HL-60/S4 treated with phorbol 12-myristate 13-acetate at 8.2 ng/mL for 4 days and 3 days (cell line): ENCODE results near the gene STX18.

Experiments used
- in situ Hi-C: fragments of 300-500 bp; cut with MboI; formaldehyde crosslinking; loops from 2 replicates; pipeline ENCODE4 v1.15.0; 2022; ENCODE audit warnings: low sequenced_read_pairs

STX18 gene

DNA sequence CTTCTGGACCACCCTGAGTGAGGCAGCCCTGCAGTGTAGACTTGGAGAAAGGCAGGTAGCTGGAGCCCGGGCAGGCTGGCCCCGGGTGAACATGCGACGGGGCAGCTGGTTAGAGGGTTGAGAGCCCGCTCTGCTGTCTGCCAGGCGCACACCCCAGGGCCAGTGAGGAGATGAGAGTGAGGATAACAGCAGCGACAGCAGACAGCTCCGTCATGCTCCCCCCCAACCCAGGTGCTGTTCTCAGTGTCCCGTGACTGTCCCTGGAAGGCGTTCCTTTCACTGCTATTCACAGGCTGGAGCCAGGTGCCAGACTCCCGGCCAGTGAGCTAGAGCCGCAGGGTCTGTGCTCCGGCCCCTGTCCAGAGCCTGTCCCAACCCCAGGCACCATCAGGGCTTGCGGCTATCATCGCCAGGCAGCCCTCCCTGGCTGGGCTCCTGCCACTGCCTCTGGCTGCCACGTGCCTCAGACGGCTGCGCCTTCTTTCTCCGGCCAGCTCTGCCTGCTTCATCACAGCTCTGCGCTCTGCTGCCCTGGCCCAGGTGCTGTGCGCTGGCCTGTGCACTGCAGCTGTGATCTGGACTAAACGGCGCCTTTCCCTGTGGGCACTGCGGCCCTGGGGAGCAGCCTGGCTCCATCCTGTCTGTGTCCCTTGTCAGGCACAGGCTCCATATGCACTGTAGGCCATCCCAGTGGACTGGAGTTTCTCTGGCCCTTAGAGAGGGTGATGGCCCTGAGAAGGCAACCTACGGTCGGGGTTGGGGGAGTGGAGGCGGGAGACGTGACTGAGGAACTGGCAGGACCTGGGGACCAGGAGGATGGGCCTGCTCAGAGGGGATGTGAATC is 135.2 kb downstream of the STX18 start:
- in situ Hi-C loops, result no loop called here

DNA sequence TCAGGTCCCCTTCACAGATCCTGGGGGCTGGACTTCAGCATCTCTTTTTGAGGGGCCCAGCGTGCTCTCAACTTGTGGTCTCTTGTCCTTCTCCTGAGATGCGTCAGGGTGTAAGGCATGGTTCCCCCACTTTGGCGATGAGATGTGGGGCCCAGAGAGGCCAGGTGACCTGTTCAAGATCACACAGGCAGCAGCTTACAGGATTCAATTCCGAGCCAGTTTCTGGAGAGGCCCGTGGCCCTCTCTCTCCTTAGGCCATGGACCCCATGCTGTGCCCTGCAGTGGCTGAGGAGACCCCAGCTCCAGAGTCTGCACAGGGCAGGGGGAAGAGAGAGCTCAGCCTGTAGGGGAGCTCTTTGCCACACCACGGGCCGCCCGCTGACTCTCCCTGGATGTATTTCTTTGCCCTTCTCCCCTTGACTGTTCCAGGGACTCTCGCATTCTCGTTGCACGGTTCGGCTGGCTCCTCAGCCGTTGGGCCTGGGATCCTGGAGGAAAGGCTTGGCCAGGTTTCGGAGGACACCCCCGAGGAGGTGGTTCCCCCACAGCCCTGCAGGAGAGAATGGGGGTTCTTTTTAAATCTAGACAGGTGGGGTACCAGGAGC is 136.4 kb downstream of the STX18 start:
- in situ Hi-C loops, result no loop called here

DNA sequence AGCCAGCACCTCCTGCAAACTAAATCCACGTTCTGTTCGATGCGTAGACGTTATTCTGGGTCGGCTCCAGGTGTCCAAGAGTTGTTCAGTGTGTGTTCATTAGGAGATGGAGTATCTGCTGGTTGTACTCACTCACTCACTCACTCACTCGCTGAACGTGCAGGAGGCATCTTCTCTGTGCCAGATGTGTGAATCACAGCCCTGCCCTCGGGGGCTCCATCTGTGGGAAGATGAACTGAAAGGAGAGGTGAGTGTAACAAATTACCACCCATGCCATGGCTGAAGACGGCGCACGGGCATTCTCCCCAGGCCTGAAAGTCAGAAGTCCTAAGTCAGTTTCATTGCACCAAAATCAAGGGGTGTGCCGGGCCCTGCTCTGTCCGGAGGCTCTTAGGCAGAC is 138.9 kb downstream of the STX18 start:
- in situ Hi-C loops, result no loop called here

DNA sequence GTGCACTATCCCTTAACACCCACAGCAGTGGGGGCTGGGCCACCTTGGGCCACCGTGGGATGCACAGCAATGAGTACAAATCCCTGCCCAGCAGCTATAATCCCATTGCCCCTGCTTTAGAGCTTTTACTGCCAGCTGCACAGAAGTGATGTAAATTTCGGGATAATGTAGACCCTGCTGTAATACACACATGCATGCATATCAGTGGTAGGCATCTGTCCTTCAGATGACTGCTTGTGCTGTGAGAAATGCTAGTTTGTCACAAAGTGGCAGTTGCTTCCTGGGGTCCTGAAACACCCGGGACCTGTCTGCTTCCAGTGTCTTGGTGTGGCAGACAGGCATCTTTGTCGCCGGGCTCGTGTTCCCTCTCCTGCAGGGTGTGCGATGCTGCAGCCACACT is 140.8 kb downstream of the STX18 start:
- in situ Hi-C loops, result no loop called here

DNA sequence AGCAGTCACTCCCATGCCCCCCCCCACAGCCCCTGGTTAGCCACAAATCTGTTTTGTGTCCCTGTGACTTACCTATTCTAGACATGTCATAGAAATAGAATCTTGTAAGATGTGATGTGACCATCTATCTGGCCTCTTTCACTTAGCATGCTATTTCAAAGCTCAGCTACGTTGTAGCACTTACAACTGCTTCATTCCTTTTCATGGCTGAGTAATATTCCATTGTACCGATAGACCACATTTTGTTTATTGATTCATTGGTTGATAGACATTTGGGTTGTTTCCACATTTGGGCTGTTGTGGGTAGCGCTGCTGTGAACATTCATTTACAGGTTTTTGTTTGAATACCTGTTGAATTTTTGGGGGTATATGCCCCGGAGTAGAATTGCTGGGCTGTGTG is 143.4 kb downstream of the STX18 start:
- in situ Hi-C loops, result no loop called here

DNA sequence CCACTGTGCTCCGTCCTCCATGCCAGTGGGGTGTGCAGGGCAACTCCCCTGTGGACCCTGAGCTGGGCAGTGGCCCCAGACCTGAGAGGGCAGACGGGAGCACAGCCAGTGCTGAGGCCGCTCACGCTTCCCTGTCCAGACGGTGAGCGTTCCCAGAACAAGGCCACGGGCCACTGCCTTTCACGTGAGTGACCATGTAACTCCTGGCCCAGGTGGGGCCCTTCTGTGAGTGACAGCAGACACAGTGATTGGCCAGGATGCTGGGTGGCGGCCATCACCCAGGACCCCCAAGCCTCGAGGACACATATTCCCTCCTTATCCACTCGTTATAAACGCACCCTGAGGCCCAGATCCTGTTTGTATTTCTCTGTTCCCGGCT is 144.4 kb downstream of the STX18 start:
- in situ Hi-C loops, result no loop called here

DNA sequence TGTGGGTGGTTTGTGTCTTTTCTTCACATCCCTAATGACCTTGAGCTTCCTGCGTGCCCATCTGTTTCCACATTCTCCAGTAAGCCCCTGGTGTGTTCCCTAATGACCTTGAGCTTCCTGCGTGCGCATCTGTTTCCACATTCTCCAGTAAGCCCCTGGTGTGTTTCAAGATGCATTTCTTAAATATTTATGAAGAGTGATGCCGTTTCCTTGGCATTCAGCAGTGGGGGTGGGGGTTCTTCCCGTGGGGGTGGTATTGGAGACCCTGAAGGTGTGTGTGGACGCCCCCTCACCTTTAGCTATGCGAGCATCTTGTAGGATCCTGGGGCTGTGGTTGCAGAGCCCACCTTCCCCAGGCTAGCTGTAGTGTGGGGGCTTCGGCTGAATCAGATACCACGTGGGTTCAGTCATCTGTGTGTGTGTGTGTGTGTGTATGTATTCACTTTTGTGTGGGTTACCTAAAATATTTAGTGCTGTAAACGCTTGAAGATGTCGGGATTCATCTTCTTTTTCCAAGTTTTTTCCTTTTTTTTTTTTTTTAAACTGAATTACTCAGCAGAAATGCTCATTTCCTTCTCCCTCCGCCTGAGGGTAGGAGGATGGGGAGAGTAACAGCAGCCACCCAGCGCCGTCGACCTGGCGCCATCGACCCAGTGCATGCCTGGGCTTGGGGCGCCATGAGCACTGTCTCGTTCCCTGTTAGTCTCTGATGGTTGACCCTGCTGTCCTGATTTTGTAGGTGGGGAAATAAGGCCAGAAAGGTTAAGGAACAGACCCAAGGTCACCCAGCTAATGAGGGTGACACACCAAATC is 145.0 kb downstream of the STX18 start:
- in situ Hi-C loops, result no loop called here

DNA sequence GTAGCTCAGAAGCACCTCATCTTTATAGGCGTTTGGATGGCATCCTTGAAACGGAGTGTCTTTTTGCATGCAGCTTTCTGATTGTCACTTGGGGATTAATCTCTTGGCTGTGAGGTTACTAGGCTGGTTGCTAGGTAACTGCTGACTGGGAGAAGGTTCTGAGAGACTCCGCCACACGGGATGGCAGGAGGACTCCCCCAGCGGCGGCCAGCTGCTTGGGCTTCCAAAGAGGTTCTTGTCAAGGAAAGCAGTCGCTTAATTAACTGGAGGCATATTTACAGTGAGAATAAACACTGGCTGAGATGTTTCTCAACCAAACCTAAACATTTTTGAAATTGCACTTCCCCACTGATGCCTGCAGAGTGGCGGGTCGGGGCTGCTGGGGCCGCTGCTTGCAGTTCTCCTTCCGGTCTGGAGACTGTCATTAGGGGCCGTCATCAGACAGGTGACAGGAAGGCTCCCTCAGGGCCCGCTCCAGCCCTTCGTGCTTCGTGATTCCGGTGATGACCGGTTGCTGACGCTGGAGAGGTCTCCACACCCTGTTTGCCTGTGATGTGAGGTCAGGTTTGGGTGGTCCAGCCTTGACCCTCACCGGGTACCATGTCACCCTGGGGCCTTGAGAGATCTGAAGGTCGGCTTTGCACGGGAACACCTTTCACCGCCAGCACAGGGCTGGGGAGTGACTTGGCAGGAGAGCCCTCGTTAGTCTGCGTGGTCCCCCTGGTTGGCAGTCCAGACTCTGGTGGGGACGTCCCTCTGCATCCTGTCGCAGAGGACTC is 145.8 kb downstream of the STX18 start:
- in situ Hi-C loops, result no loop called here

DNA sequence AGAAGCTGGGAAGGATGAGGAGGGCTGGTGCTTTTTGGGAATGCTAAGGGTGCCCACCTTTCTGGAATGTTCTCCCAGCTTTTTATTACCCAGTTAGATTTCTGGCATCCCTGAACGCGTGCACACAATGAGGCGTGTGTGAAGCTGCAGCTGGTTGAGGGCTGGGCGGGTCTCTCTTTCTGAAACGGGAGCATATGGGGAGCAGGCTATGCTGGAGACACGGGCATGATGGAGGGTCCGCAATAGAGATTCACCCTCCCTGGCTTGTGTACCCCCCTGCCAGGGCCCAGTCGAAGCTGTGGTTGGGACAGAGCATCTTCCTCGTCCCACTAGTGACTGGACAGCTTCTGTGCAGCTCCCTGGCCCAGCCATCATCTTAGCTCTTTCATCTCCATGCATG is 146.5 kb downstream of the STX18 start:
- in situ Hi-C loops, result no loop called here

DNA sequence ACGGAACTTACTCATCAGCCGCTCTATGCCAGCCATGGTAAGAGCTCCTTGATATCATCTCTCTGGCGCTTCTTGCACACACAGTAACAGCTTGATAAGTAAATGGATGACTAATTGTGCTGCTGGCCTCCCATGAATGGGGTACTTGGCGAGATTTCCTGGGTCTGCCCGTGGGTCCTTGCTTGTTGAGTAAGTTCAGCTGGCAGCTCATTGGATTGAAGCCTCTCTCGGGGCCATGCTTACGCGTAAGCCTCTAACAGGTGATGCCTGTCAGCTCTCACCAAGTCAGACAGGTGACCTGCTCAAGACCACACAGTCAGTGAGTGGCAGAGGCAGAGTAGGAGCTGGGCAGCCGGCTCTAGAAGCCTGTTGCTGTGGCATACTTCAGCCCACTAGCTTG is 147.2 kb downstream of the STX18 start:
- in situ Hi-C loops, result no loop called here

DNA sequence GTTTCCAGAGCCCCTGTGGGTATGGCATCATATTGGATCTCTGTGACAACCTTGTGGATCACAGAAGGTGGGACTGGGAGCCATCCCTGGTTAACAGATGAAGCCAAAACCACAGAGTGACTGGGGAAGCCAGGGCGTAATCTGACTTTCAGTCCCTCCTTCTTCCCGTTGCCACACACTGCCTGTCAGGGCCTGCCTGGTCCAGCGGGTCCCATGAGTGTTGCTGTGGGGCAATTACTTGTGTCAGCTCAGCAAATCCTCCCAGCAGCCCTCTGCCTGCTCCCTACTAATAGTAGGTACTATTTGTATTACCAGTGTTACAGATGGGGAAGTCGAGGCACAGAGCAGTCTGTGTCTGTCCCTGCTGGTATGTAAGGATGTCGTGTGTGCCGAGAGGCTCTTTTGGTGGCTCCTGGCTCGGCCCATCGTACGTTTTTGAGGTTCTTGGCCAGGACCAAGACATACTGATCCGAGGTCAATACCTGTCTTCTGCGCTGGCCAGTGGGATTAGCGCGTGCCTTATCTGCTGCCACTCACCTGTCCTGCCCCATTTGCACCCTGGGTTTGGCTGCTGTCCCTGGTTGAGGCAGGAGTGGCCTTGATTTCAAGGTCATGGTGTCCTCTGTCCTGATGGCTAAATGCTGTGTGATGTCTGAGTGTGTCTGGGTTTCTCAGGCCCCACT is 149.2 kb downstream of the STX18 start:
- in situ Hi-C loops, result no loop called here

DNA sequence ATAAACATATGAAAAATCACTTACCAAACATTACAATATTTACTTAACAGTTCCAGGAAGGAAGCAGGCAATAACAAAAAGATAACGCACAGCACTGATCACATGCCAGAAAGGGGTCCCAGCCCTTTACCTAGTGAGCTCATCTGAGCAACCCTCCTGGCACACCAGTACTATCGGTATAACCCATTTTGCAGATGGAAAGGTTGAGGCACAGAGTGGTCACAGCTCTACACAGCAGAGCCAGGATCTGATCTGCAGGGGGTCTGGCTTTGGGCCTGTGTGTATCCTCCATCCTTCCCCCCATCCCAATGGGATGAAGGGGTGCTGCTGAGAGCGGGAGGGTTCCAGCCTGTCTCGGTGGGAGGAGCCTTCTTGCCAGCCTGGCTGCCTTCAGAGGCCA is 150.0 kb downstream of the STX18 start:
- in situ Hi-C loops, result no loop called here

DNA sequence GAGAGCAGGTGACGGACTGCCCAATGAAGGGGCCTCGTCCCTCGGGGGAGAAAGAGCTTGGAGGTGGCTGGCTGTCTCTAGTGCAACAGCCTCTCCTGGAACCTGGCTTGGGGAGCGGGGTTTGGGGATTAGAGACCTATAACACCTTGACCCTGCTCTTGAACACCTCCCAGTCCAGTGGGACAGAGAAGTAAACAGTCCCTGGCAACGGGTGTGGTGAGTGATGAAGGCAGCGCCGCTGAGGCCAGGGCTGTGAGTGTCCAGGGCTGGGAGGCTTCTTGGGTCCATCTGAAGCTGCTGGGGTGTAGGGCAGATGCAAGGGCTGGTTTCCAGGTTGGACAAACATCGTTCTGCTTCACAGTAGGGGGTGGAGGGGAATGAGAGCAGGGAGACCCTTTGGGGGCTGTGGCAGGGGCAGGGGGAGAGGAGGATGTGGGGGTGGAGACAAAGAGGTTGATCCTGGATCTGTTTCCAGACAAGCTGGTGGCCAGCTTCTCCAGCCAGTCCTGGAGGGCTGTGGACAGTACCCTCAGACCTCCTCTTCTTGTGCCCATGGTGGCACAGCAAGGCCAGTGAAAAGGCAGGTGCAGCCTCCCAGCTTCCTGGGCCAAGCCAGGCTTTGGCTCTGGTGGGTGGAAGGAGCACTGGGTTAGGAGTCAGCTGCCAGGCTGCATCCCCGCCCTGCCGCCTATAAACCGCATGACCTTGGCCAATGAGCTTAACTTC is 151.2 kb downstream of the STX18 start:
- in situ Hi-C loops, result no loop called here

DNA sequence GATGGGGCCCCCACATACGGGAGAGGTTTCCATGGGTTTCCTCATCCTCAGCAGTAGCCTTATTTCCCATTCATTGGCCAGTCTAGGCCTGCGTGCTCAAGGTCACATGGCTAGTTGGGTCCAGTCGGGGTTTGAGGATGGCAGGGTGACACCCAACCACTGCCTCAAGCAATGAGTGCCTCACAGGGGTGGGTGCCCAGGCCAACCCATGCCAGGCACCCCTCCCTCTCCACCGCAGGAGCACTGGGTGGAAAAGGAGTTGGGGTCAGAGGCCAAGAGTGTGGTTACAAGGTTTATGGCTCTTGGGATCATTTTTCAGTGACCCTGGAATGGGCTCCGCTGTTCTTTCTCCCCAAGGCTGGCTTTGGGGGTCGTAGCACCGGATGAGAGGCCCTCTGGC is 151.8 kb downstream of the STX18 start:
- in situ Hi-C loops, result no loop called here

DNA sequence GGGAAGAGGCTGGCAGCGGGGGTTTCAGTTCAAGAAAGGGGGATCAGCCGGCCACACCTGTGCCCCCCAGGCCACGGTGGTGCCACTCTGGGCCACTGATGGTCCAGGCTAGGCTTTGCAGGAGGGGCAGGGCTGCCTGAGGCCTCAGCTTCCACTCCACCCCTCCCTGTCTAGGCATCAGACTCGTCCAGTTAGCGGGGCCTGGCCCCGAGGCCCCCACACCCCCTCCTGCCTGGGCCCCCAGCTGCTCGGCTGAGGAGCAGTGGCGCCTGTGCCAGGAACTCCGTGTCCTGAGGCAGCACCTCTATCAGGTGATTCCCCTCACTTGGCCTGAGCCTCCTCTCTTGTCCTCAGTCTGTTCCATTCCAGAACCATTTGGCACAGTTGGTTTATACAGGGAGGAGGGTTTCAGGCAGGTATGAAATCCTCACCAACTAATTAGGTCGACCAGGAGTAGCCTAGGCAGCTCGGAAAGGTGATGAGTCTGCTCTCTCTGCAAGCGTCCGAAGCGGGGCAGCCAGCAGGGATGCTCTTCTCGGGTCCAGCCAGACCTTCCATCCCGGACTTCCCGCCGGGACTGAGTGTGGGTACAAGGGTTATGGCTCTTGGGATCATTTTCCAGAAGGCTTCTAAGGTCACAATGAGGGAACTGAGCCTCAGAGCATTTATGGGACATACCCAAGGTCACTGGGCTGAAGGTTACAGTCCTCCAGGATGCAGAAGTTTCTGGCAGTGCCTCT is 152.8 kb downstream of the STX18 start:
- in situ Hi-C loops, result no loop called here

DNA sequence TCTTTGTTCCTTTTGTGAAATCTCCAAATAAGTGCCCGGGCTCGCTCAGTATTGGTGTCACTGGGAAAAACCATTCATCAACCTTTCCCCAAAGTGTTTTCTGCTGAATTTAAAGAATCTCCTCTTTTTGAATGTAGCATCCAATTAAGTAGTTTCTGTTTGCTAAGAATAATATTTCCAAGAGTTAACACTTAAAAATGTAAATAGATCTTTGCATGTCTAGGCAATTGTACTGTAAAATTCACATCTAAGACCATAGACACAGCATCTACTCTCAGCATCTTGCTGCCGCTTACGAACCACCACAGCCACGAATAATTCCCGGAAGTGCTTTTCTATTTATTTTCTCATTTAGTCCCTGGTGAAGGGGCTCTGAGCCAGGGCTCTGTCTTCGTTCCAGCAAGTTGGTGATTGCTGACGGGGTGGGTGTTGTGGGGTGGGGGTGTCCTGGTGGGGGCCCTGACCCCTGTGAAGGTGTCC is 153.5 kb downstream of the STX18 start:
- in situ Hi-C loops, result no loop called here

DNA sequence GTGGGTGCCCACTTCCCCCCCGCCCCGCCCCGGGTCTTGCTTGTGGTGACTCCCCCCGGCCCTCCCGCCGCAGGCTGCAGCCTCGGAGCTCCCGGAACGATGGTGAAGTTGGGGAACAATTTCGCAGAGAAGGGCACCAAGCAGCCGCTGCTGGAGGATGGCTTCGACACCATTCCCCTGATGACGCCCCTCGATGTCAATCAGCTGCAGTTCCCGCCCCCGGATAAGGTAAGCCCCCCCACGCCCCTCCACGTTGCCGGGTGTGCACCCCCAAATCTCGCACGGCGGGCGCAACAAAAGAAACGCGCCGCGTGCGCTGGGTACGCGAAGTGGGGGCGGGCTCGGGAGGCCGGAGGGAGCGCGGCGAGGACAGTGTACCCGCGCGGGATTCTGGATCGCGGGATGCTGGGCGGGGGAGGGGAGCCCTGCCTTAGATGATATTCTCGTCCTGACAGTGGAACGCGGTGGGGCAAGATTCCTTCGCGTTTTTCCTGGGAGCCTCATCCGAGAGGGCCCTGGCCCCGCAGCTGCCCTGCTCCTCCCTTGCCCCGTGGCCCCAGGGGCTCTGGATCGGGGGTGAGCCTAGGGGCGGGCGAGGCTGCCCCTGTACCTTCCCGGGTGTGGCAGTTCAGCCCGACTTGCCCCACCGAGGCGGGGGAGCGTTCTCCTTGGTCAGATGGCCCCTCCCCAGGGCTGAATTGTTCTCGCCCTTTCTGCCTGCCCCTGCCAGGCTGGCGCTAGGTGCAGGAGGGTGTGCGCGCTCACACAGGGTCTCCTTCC is 154.1 kb downstream of the STX18 start:
- in situ Hi-C loops, result no loop called here

DNA sequence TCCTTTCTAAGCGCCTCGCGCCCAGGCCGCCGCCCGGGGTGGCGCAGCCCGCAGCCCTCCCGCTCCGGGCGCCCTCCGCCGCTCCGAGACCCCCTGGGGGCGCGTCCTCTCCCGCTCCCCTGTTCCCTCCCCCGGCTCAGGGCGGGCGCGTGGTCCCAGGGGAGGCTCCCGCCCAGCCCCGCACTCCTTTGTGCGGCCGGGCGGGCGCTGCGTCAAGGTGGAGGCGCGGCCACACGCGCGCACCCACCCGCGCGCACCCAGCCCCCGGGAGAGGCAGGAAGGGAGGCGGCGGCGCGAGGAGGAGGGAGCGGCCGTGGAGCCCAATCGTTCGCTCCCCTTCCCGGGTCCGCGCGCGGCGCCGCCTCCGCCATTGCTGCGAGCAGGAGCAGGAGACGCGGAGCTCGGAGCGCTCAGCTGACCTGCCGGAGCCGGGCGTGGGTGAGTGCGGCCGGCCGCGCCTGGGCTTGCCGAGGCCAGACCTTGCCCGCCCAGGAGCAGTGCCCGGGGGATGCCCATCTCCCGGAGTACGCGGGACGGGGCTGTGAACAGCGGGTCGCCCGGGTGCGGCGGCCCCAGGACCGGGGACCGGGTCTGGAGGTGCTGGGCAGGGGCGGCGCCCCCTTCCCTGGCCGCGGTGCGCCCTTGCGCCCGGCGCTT is 155.0 kb downstream of the STX18 start, which contains the start of gene NSG1:
Gene NSG1, plus strand, starts transcription at position 367 of the 657 bp plus-strand sequence. CDS start 528 bp downstream, outside the sequence.
- in situ Hi-C loops, result no loop called here
